Omental fat pad (tissue), 4 donors: Measurements from ENCODE around the gene LDHD. TPM values are rescaled to one million over a fixed set of nuclear protein-coding genes. Genes with fewer than 3 reads are reported as not detected.

Experiments used
- ATAC-seq: fragments of 150-250 bp; one replicate; pipeline ENCODE4 v1.9.1; 2016; ENCODE audit warnings: mild to moderate bottlenecking, moderate library complexity; ENCODE audit not compliant: low FRiP score
- DNase-seq: peaks from one replicate; pipeline ENCODE4 v3.0.0-alpha.2; 2019; ENCODE audit warnings: low spot score
- total RNA-seq, 4 donors: library from RNA; depleted of rRNA; stranded (reverse); fragments of >200 nt; gene quantifications; one replicate each; pipeline ENCODE4 v1.1.0, GENCODE V29; 2016
- TF ChIP-seq, protein P1 (sequence below), 3 donors: fragments of 450-650 bp; IDR thresholded peaks; one replicate each; pipeline ENCODE4 v1.5.1; 2016 to 2017; ENCODE audit warnings: antibody characterized with exemption in 3 of 3, mild to moderate bottlenecking in 3 of 3, moderate library complexity in 2 of 3

LDHD gene
- total RNA-seq, 4 donors from 2014 or later, result 10.2 to 52.5 (median 17.4) TPM

DNA sequence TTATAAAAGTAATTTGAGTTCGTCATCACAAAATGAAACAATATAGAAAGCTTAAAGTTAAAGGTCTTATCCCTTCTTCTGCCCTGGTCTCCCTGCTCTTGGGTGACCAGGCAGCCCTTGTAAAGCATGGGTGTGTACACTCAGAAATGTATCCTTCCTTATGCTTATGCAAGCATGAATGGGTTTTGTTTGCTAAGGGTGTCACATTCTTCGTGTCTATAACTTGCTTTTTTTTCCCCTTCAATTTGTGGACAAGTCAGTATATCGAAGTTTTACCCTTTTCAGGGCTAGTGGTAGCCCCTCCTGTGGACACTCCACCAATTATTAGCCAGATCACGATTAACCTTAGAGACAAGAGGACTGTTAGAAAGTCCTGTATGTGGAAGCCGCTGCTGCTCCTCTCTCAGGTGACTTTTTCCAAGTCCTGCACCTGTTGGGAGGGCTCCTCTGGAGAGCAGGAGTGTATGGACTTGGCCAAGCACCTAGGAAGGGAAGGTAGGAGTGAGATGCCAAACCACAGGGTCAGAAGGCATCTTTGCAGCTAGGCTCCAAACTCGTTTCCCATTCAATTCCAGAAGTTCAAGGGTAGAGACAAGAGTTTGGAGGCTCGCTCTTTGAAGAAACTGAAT, 50.9 kb downstream of the LDHD start:
- ATAC-seq (no peak), DNase-seq (no peak)
- TF ChIP-seq, protein P1, sequence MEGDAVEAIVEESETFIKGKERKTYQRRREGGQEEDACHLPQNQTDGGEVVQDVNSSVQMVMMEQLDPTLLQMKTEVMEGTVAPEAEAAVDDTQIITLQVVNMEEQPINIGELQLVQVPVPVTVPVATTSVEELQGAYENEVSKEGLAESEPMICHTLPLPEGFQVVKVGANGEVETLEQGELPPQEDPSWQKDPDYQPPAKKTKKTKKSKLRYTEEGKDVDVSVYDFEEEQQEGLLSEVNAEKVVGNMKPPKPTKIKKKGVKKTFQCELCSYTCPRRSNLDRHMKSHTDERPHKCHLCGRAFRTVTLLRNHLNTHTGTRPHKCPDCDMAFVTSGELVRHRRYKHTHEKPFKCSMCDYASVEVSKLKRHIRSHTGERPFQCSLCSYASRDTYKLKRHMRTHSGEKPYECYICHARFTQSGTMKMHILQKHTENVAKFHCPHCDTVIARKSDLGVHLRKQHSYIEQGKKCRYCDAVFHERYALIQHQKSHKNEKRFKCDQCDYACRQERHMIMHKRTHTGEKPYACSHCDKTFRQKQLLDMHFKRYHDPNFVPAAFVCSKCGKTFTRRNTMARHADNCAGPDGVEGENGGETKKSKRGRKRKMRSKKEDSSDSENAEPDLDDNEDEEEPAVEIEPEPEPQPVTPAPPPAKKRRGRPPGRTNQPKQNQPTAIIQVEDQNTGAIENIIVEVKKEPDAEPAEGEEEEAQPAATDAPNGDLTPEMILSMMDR (IDR thresholded peaks at IDR 0.05), result no peak

DNA sequence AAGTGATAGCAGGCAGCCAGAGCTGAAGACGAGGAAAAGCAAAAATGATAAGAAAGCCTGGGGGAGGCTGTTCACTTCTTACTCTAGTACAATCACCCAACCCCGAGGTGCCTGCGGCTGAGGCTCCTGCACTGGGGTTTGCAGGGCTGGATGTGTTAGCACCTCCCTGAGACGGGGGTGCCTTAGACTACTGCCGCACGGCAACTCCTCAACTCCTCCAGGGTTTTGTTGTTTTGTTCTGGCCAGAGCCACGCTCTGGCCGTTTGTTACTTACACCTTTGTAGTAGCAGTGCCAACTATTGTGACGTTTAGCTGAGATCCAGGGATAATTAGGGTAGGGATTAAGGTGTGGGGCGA, 51.5 kb downstream of the LDHD start:
- DNase-seq (no peak), ATAC-seq (no peak)
- TF ChIP-seq, protein P1 (IDR thresholded peaks at IDR 0.05), result no peak

DNA sequence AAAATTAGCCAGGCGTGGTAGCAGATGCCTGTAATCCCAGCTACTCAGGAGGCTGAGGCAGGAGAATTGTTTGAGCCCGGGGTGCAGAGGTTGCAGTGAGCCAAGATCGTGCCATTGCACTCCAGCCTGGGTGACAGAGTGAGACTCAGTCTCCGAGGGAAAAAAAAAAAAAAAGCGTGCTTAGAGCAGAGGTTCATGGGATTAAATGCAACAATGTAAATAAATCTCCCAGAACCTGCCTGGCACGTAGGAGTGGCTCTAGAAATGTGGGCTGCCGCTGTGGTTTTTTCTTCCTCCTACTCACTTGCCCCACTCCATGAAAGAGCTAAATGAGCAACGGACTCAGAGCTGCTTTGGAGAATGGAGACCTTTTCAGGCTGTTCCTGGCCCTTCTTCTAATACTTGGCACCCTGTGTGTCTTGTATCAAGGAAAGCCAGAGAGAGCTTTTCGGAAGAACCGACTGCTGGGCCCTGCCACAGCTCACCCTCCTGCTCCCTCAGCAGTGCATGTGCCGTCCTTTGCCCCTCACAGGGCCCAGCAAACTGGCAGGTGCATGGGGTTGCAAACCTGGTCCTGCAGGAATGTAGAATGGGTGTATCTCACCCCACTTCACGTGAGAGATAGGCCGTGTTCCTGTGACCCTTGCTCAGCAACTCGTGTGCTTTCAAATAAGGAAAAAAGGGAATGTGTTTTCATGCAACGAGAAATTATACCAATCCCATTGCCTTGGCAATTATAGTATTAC, 52.0 kb downstream of the LDHD start:
- DNase-seq (no peak), ATAC-seq (no peak)
- TF ChIP-seq, protein P1 (IDR thresholded peaks at IDR 0.05), result no peak

DNA sequence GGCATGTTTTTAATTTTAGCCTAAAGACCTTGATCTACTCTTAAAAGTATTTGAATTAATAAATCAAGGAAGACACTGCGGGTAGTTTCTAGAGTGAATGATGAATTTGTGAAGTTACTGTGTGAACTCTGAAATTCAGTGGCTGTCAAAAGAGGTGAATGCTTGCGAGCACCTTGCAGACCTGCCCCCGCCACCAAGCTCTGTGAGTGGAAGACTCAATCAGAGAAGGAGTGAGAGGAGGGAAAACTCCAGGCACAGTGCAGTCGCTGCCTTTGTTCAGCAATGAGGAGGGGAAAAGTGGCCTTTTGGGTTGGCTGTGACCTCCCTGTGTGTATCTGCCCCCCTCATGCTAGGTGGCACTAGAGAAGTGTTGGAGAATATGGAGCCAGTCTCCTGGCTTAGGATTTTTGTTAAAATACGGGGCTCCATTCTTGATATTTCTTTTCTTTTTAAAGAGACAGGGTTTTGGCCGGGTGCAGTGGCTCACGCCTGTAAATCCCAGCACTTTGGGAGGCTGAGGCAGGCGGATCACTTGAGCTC, 53.0 kb downstream of the LDHD start:
- ATAC-seq, result no peak
- TF ChIP-seq, protein P1 (IDR thresholded peaks at IDR 0.05), result no peak
- no peak for DNase-seq

DNA sequence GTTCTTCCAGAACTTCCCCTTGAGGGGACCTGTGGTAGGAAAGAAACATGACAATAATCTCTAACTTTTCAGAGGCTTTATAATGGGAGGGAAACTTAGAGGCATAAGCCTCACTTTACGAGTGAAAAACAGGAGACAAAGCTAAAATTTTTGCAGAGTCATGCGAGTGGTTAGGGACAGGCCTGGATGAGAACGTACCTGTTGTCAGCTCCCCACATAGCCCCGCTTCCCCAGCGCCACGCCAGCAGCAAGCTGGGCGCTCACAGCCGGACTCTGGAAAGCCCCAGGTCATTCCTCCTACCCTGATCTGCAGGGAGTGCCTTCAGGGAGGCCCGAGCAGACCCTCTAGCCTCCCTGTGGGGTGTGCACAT, 53.6 kb downstream of the LDHD start:
- no peak for ATAC-seq
- TF ChIP-seq, protein P1 (IDR thresholded peaks at IDR 0.05), result no peak

DNA sequence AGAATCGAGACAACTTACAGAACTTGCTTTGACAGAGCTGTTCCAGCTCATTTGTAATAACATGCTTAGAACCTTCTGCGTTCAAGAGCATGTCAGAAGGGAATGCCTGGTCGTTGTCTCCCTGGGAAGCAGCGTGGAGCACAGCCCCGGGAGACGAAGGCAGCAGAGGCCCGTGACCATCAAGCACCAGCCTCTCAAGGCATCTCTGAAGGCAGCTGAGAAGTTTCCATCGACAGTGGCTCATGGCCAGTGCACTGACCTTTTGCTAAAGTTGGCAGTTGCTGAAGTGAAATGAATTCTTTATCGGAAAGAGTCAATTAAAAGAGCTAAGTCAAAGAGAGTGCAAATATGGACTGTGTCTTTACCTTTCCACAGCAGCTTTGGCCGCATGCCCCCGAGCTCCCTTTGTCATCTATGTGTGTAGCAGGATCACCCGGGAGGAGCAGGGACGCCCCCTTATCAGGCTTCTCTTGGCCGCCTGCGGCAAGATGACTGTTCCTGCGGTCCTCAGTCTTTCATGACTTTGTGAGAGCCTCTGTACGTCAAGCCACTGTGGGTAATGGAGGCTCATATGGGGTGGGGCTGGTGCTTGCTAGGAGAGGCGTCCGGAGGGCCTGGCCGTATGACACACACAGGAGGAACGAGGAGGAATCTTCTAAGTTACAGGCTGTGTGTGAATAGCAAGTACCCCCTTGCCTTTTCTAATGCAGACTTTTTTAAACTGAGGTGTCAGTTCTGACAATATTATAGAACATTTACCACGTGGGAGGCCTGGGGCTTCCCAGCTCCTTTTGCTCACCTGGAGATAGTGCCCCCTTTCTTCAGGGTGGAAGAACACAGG, 54.2 kb downstream of the LDHD start:
- DNase-seq (no peak), ATAC-seq (no peak)
- TF ChIP-seq, protein P1 (IDR thresholded peaks at IDR 0.05), result no peak

More for the DNA sequence above, 53.6 kb downstream of the LDHD start:
- no peak for DNase-seq

Other genes with a start within 250 kb of the LDHD start
- gene WDR59, start 131.7 kb downstream of the LDHD start, total RNA-seq, result 10 to 100 TPM; 16.3 to 30.6 (median 21.8) TPM
- gene ZNRF1, start 117.8 kb downstream of the LDHD start, total RNA-seq, result 10 to 100 TPM in 3 of 4 donors, 1 to 10 TPM in 1; 7.5 to 20.7 (median 15.1) TPM
- gene ZFP1, start 31.7 kb upstream of the LDHD start, total RNA-seq, result 10 to 100 TPM in 1 of 4 donors, 1 to 10 TPM in 3; 5.5 to 12.6 (median 7.0) TPM
- not detected for gene CTRB2, start 90.4 kb upstream of the LDHD start, total RNA-seq
- under 1 TPM in 1 of 4 donors, not detected in 3; 0.69 TPM for gene CTRB1, start 102.2 kb upstream of the LDHD start, total RNA-seq
- 10 to 100 TPM; 30.1 to 98.0 (median 38.0) TPM for gene BCAR1, start 134.8 kb upstream of the LDHD start, total RNA-seq